ENCODE data around the gene KIRREL1.
A peak's percentile ranks its signal among the peaks of the same experiment; 100 is the strongest.

Gene KIRREL1

DNA sequence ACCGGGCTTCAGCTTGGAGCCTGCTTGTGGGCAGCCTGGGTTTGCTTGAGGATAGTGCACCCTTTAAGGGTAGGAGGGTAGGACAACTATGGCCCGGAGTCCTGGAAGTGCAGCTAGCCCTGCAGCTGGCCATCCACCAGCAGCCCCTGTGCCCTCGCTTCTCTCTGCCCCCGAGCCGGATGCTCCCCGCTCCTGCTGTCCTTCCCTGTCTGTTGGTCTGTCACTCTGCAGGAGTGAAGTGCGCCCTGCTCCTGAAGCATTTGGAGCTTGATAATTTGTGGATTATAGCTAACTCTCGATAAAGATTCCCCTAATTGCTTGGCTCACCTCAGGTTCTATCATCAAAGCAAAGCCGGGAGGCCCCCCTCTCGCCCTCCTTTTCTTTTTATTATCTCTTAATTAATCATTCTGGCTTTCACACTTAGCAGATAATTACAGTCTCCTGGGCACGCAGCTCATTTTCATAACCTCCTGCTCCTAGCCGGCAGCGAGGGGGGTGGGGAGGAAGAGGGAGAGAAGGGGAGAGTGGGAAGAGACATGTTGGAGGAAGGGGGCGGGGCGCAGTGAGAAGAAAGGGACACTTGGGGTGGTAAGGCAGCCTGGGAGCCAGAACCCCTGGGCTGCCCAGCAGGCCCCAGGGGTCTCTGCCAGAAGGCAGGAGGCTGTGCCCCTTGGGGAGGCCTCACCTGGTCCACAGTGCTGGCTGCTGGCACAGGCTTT is 14.4 kb downstream of the KIRREL1 start:
- peak; percentile 65 to 87 for DNase-seq

DNA sequence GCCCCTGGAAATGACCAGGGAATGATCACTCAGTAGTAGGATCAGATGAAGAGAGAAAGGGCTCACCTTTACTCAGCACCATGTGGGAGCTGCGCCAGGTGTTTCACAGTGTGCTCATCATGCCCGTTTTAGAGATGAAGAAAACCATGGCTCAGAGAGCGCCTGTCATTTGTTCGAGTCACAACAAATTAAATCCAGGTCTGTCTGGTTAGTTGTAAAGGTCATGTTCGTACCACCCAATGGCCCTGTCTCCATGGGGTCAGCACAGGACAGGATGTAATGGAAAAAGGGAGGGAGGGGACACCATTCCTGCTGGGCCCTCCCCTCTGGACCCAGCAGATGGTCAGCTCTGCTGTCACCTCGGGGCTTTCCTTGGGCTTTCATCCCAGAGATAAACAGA is 15.2 kb downstream of the KIRREL1 start:
- peak in 1 of 2 experiments; percentile 41 for DNase-seq

DNA sequence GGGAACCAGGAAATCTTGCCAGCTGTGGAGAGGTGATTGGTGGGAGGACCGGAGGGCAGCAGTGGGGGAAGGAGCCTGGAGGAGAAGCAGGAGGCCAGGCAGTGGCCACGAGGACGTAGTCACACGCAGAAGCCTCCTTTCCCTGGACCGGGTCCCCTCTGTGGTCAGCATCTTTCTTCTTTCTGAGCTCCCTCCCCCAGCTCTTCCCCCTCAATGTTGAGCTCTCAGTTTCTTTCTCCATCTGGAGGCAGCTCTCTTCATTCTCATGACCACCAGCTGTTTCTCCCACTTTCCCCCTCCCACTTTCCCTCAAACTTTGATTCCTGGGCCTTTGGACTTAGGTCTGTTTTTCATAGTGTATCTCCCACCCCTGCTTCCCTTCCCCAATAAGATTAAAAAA is 18.3 kb downstream of the KIRREL1 start:
- DNase-seq = no peak

DNA sequence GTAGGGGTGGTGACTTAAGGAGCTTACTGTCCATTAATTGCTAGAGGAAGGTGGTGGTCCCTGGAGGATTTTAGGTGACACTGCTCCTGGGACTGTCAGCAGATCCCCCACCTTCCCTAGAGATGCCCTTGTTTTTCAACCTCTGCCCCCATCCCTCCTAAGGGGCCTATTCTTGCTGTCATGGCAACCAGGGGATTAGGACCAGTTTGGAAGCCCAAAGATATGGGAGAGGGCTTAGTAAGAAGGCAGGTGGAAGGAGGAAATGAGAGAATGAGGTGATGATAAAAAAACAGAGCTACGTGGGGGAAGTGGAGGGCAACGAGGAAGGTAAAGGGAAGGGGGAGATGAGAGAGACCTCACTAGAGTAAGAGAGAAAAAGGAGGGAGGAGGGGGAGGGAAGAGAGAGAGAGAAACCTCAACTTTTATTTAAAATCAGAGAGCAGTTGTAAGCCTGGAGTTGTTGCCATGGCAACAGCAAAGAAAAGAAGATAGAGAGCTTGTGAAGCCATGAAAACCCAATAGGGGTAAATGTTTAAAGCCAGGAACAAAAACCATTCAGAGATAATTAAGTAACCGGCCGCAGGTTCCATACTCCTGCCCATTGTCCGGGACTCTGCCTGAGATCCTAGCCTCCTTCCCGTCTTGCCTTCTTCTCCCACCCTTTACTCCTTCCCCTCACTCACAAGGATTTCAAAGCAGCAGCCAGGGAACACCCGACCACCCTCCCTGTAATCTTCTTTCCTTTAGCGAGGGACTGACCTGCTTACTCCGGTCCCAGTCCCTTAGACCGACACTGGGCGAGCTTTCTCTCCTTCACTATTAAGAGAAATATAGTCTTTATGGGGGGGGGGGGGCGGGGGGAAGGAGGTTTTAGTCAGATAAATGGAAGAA is 20.6 kb downstream of the KIRREL1 start:
- no peak for DNase-seq

DNA sequence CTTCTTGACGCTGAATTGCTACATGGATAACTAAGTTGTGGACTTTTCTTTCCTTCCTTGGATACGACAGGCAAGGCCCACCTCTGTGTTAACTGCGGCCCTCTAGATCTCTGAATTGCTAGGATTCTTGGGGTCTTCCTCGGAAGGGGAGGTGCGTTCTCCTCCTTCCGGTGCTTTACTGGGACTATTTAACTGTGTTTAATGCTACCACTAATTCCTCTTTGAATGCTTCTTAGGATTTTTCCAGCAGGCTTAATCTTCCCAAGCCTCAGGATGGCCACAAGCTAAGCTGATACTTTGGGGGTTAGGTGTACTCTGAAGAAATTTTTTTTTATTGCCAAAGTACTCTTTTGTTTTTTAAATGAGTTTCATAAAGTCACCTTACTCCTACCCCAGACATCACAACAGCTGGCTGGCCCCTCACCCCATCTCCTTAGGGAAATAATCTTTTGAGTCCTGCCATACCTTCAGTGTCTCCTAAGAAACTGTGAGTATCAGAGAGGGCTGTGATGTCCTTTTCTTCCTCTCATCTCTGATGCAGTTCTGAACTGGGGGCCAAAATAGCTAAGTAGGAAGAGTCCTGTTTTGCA is 21.4 kb downstream of the KIRREL1 start:
- no peak for DNase-seq

DNA sequence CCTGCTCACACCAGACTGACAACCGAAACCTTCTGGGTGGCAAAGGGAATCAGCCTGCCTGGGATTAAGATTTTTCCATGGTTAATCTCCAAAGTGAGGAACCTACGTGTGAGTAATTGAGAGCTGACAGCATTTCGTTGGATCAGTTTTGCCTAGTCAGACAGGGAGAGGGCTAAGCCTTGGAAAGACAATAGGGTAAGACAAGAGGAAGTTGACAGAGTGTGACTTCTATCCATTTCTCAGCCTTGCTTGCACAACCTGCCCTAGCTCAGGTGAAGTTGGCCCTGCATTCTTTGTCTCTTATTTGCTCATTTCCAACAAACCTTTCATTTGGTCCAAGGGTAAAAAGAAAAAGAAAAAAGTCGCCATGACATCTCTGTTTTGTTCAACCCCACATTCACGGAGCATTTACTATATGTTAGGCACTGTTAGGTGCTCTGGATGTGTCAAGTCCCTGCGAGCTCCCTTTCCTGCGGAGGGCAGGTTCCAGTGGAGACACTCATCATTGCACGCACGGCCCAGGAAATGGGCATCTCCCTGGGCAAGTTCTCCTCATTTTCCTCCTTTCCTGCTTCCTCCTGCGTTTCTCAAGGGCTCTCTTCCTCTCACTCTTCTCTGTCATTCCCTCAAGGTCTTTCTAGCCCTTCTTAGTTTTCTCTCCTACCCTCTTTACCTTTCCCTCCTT is 23.3 kb downstream of the KIRREL1 start:
- DNase-seq = no peak

DNA sequence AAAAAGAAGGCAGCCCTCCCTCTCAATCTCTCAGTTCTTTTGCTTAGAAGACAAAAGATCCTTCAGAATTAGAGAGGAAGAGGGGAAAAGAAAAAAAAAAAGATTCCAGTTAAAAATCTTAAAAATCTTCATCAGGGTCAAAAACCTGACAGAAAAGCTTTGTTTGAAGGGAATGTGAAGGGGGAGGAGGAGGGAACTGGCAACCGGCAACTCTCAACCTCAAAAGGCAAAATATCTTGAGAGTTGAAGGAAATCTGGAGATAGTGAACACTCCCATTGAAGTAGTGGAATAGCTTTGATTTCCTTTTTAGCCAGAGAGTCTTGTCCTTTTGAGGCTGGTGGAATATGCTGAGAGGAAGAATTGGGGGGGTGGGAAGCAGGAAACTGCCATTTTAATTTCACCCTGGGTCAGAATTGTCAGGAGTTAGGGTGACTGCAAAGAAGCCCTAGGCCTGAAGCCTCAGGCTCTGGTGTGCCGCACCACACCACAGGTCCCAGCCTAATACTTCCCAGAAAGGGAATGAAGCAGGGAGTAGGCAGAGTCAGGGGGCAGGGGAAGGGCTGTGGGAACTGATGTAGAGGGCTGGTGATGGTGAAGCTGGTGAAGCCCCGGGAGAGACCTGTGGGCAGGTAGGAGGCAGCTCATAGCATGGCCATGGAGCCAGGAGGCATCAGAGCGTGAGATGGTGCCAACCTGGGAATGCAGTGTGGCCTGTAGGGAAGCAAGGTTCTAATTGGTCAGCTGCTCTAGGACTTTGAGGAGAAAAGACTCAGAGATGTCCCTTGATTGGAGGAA is 24.6 kb downstream of the KIRREL1 start:
- no peak for DNase-seq

DNA sequence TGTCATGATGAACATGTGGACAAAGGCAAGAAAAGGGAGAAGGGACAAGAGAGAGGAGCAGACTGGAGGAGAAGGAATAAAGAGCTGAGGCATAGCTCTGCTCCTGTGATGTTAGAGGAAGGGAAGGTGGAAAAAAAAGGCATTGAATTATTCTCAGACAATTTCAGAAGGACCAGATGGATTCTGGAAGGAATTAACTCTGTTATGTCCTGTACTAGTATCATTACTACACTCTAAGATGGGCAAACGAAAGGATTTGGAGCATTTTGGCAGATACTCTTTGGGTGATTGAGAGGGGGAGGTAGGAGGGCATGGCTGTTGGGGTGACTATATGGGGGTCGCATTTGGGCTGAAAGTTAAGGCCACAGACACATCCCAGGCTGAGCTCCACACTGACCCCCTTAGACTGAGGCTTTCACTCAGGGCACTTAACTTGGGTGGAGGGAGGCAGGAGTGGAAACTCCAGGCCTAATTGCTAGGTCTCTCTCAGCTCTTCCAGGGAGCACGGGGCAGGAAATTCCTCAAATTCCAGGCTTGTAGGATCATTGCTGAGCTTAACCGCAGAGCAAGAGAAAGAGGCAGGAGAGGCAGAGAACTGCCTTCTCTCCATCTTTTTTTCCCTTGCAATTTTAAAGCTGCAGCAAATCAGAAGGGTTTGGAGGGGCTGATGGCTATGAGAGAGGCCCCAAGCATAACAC is 25.9 kb downstream of the KIRREL1 start:
- DNase-seq = no peak

DNA sequence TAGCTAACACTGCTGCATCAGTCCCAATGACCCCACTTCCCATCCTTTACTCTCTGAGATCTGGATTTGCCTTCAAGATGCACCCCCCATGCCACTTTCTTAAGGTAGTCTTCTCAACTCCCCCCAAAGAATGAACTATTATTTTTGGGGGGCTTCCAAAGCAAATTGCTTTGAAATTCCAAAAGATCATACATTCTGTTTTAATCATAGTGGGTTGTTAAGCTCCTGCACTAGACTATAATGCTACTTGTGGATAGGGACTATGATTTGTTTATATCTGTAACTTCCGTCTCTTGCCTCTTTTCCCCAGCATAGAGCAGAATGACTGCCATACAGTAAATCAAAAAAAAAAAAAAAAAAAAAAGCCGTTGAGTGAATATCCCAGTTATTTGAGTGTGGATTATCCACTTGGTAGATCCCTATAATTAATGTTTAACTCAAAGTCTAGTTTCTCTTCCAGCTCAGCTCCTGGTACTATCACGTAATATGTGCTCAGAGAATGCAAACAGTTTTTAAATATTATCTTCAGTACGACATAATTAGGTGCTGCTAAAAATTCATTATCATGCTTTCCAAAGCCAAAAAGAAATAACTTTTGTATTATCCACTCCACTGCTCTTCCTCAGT is 26.9 kb downstream of the KIRREL1 start:
- no peak for DNase-seq

DNA sequence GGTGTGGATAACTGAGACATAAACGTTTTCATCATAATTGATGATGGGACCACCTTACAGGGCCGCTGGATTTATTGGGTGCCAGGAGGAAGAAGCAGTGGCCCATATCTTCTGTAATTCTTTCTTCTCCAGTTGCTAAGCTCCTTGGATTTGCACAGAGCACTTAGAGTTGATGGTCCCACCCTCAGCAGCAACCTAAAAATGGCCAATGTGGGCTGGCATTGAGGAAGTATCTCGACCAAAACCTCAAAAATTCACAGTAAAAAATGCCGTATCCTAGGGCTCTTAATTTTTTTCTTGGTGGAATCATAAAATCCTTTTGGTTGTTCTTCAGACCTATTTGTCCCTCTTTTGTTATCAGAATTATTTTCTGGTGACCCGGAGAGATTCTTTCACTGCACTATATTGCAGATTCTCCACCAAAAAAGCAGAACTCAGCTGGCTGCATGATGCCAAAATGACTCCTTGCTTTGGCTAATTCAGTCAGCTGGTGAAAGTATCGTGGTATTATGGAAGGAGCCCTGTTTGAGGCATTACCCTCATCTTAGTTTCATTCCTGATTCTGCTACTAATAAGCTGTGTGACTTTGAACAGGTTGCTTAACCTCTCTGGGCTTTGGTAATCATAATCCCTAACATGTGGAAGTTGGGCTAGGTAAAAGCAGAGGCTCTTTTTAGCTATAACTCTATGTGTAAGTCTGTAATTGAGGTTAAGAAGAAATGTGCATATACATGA is 27.6 kb downstream of the KIRREL1 start:
- no peak for DNase-seq

DNA sequence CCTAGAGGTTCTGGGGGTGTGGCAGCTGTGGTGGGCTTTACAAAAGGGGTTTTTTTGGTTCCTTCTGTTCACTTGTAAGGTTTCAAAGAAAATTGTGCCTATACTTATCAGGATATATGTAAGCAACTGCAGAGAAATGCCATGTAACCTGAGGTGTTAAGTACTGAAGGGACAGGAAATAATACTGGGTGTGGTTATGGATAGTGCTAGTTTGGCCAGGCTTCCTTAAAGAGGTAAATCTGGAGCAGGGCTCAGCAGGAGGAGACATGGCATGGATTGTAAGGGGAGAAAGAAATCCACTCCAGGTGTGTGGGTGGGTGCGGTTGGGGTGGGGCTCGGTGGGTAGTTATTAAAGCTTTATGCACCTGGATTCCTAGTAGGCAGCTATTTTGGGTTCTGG is 28.3 kb downstream of the KIRREL1 start:
- DNase-seq = no peak

DNA sequence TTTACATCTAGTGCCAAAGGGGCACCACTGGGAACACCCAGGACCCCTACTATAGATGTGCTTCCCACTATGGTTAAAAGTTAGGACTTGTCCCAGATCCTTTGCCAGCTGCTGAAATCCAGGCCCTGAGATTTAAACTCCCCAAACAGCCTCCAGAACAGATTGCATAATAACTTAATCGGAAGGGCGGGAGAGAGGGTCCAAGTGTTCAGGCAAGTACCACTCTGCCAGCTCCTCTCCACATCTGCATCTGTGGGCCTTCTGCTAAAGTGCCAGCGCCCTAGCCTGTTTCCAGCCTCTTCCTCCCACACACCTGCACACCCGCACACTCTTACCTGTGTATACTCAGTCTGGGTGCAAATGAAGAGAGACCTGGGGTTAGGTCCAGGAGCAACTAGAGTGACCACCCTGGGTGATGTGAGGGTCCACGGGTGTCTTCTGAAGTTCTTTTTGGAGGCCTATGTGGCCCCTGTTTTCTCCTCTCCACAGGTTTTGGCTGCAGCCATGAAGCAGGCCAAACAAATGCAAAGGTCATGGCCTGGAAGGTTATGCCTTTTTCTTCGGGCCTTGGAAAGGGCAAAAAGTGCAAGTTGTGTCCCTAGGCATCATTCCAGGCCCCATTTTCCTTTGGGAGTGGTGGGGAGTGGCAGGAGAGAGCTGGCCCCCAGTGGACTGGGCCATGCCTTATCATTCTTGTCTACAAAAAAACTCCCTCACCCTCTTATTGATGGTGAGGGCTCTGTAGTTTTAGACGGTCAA is 29.3 kb downstream of the KIRREL1 start:
- no peak for DNase-seq

DNA sequence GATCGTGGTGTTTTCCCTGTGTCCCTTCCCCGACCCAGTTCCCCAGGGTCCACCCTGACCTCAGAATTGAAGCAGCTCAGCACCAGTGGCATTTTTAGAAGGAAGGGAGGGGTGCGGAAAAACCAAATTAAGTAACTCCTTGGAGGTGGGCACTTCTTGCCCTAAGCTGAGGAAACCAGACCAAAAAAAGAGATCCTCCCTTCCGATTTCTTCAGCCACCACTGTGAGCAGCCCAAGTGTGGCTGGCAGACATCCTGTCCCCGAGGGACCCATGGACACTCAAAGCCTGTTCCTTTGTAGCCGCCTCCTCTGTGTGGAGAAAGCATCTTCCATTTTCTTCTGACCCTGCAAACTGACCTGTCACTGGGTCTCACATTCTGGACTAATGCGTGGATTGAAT is 31.3 kb downstream of the KIRREL1 start:
- no peak for DNase-seq

DNA sequence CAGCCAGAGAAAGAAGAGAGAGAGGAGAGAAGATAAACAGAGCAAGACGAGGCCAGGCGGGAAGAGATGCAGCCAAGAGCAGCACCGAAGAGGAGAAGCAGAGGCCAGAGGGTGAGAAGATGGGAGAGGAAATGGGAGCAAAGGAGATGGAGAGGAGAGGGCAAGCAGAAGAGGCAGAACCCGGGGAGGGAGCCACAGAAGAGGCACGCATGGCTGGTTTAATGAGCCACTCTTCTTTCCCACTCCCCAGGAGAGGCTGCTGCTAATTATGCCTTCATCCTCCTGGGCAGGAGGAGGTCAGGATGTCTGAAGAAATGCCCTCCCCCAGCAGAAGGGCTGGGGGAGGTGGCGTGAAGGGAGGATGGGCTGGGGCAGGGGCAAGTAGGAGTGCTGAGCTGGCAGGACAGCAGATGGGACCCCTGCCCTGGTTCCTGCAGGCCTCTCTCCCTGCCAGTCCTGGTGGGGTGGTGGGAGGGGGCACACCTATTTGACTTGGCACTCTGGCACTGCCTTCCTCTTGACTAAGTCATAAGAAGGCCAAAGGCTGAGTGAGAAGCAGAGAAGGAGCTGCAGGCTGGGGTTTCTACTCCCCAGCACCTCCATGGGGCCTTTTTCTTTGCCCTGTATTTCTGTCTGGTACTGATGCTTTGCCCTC is 32.3 kb downstream of the KIRREL1 start:
- DNase-seq = no peak

DNA sequence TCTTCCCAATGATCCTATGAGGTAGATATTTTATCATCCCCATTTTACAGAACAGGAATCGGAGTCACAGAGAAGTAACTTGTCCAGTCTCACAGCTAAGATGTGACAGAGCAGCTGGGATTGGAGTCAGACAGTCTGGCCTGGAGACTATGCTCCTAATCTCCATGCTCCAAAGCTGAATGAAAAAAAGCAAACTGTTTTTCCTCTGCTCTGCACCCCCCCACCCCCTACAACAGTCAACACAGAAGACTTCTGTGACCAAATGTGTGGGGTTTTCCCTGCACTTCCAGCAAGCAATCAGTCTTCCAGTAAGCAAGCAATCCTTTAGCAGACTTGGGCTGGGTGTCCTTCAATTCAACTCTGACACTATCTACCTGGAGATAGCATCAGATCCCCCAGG is 33.2 kb downstream of the KIRREL1 start:
- no peak for DNase-seq

DNA sequence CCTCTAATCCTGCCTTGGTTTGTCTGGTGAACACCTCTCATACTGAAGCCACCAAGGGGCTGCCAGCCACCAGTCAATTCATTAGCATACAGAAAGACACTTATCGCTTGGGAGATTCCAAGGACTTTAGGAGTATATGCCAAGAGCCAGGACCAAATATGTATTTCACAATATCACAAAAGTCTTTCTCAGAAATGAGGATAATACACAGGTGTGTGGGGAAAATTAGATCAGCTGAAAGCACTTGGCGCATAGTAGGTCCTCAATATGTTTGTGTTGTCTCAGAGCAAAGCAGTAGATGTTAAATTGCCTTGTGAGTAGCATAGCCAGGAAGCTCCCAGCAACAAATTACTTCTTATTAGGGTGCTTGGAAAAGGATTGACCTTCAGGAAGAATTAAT is 34.1 kb downstream of the KIRREL1 start:
- no peak for DNase-seq

DNA sequence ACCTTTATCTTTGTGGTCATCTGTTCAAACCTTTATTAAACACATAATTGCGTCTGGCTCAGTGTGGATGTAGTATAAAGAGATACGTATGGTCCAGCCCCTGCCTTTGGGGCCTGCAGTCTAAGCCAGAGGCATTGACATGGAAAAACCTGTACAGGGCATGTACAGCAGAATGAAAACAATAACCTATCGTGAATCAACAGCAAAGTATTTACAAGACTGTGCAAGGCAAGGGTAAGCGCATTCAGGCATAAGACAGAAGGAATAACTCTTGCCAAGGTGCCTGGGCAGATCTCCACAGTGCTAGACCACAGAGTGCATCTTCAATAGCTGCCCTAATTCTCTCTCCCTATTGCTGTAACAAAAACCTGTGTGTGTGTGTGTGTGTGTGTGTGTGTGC is 35.5 kb downstream of the KIRREL1 start:
- no peak for DNase-seq

DNA sequence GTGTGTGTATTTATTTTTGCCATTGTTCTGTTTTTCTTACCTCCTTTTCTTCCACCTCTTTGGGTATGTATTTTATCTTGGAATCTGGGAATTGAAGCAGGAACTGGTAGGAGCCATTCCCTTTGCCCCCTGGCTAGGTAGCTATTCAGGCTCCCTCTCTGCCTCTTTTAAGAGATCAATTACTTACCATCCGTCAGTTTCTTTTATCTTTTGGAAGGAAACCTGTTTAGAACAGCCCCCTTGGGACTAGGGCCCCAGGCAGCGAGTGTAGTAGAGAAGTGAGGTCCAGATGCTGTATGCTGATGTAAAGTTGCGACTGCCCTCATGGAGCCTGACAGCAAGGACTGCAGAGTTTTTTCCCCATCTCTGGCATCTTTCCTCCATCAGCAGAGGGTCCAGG is 41.6 kb downstream of the KIRREL1 start:
- DNase-seq = peak in 1 of 2 experiments; percentile 19

DNA sequence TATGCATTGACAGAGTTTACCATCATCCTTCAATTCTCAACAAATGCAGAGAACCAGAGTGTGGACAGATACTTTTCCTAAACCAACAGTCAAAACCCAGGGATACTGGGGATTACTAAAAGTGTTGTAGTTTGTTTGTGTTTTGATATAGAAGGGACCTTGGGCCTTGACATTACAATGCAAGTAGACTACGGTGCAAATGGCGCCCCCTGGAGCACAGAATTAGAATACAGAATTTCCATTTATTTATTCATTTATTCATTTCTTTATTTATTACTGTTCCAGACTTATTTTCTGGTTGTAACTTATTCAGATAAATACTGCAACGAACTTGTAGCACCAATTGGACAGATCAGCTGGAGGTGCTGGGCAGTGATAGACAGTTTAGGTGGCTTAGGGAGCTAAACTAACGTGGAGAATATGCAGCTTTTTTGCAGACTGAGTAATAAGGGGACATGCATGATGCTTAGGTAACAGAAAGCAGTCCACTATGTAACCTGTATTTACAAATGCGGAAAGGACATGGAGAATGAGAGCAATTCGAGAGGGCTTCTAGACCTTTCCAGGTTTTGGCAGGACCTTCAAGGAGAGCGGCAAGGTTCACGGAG is 42.6 kb downstream of the KIRREL1 start:
- DNase-seq = peak; percentile 83 to 85

All from NCI-H526 (cell line).